ENCODE measurements around the gene S100G. TPM values are rescaled to one million over a fixed set of nuclear protein-coding genes. Genes with fewer than 3 reads are reported as not detected.

Gene S100G
- total and polyA plus RNA-seq, 9 donors: not detected

- H3K4me1 ChIP-seq (ENCODE audit: insufficient read depth): no peaks in the 10 kb centered on the region
- H3K27ac ChIP-seq: no peak overlapping the region
- H3K36me3 ChIP-seq: no peaks in the 10 kb centered on the region
- H3K9me3 ChIP-seq: no peaks in the 10 kb centered on the region
- DNase-seq: peak; percentile 31 to 75 (median 69)
- no peak overlapping the region for H3K4me3 ChIP-seq
- H3K27me3 ChIP-seq: no peaks in the 10 kb centered on the region
- WGBS, 3 donors: 41 to 49% (median 49%) methylated on average over 10 of the region's 10 CpGs
- peak; percentile 41 to 61 (median 58) for TF ChIP-seq CTCF (IDR thresholded peaks at IDR 0.05)
- no peak for TF ChIP-seq EP300 (IDR thresholded peaks at IDR 0.05)
- intact Hi-C loops (cut with DNase I): no loop called here
These were observed 45.2 kb downstream of the S100G start for GRCh38 chrX:16695079-16695676.

GRCh38 chrX:16696956-16697355 is 47.0 kb downstream of the S100G start:
- H3K4me1 ChIP-seq (ENCODE audit: insufficient read depth): no peaks in the 10 kb centered on the region
- TF ChIP-seq POLR2A (IDR thresholded peaks at IDR 0.05) (no peak), EP300 (IDR thresholded peaks at IDR 0.05) (no peak), CTCF (IDR thresholded peaks at IDR 0.05) (no peak)
- H3K27me3 ChIP-seq: no peaks in the 10 kb centered on the region
- no peaks in the 10 kb centered on the region for H3K36me3 ChIP-seq
- no peak overlapping the region for H3K4me3 ChIP-seq
- intact Hi-C loops (cut with DNase I): no loop called here
- DNase-seq: no peak
- no peaks in the 10 kb centered on the region for H3K9me3 ChIP-seq
- WGBS, 3 donors: 58 to 67% (median 63%) methylated on average over 3 of the region's 3 CpGs
- no peak overlapping the region for H3K27ac ChIP-seq

GRCh38 chrX:16699389-16699788 is 49.4 kb downstream of the S100G start:
- no peaks in the 10 kb centered on the region for H3K4me1 ChIP-seq (ENCODE audit: insufficient read depth)
- H3K4me3 ChIP-seq: no peak overlapping the region
- H3K27me3 ChIP-seq: no peaks in the 10 kb centered on the region
- intact Hi-C loops (cut with DNase I): no loop called here
- DNase-seq: no peak
- H3K27ac ChIP-seq: no peak overlapping the region
- no peaks in the 10 kb centered on the region for H3K9me3 ChIP-seq
- no peak for TF ChIP-seq POLR2A (IDR thresholded peaks at IDR 0.05)
- no peak for TF ChIP-seq EP300 (IDR thresholded peaks at IDR 0.05)
- TF ChIP-seq CTCF (IDR thresholded peaks at IDR 0.05): no peak
- 82 to 88% (median 87%) methylated on average over 6 of the region's 6 CpGs for WGBS, 3 donors
- no peaks in the 10 kb centered on the region for H3K36me3 ChIP-seq

- intact Hi-C loops (cut with DNase I): no loop called here
- WGBS, 3 donors: 66 to 71% (median 68%) methylated on average over 2 of the region's 2 CpGs
- Histone ChIP-seq H3K4me3 (no peak overlapping the region), H3K9me3 (no peaks in the 10 kb centered on the region), H3K27ac (no peak overlapping the region), H3K27me3 (no peaks in the 10 kb centered on the region), H3K36me3 (no peaks in the 10 kb centered on the region), H3K4me1 (ENCODE audit: insufficient read depth) (no peaks in the 10 kb centered on the region)
- TF ChIP-seq EP300 (IDR thresholded peaks at IDR 0.05) (no peak), POLR2A (IDR thresholded peaks at IDR 0.05) (no peak), CTCF (IDR thresholded peaks at IDR 0.05) (no peak)
- DNase-seq: no peak
These were observed 50.8 kb downstream of the S100G start for GRCh38 chrX:16700734-16701133.
